Measurements from ENCODE around the gene GPX3. TPM values are rescaled to one million over a fixed set of nuclear protein-coding genes. Genes with fewer than 3 reads are reported as not detected.

The GPX3 gene
- polyA plus RNA-seq, 1 of the 3 experiments (the other 2 are of a cell fraction) = 3.2 TPM

- no peak for TF ChIP-seq FOXM1 (IDR thresholded peaks at IDR 0.05; ENCODE audit: low read depth)
- no peak for TF ChIP-seq MXI1 (IDR thresholded peaks at IDR 0.05; ENCODE audit: low read depth, low read length)
- TF ChIP-seq NRF1 (IDR thresholded peaks at IDR 0.05; ENCODE audit: low read depth, low read length) = no peak
- TF ChIP-seq TEAD4 (IDR thresholded peaks at IDR 0.05; ENCODE audit: borderline replicate concordance, insufficient read depth) = no peak
- TF ChIP-seq CHD2 (IDR thresholded peaks at IDR 0.05; ENCODE audit: low read length, partially characterized antibody) = no peak
- 15% methylated on average over 2 of the region's 2 CpGs for WGBS (ENCODE audit: low lambda C conversion rate)
- Histone ChIP-seq H3K79me2 (ENCODE audit: insufficient read depth) (no peaks in the 10 kb centered on the region), H3F3A (replicated peaks; ENCODE audit: insufficient read depth) (no peaks in the 10 kb centered on the region), H3K9ac (no peak overlapping the region), H3K27me3 (ENCODE audit: insufficient read depth) (no peaks in the 10 kb centered on the region), H2AFZ (ENCODE audit: low read depth) (no peak overlapping the region), H3K4me2 (no peak overlapping the region), H3K9me3 (no peaks in the 10 kb centered on the region), H3K27ac (ENCODE audit: low read depth in 2 of 2, low read length in 1 of 2) (no peak overlapping the region), H3K4me3 (ENCODE audit: low read depth in 2 of 2, low read length in 1 of 2) (no peak overlapping the region), H3K36me3 (replicated peaks in 1 of 2; ENCODE audit: control insufficient read depth in 1 of 2, insufficient read depth in 2 of 2, low read length in 1 of 2) (no peaks in the 10 kb centered on the region), H3K4me1 (ENCODE audit: control insufficient read depth in 1 of 2, insufficient read depth in 2 of 2, low read depth in 1 of 2, low read length in 1 of 2) (no peaks in the 10 kb centered on the region), H4K20me1 (ENCODE audit: insufficient read depth) (no peaks in the 10 kb centered on the region), H3K9me2 (no peaks in the 10 kb centered on the region)
- DNase-seq = no peak
- ChIA-PET POLR2A (no interaction called here), CTCF (interaction anchor here (0.6 kb wide), 1 partner anchor 326 kb away, joined by 3 read pairs; no protein-coding TSS in a partner anchor)
Observed at GRCh38 chr5:150993422-150993821, 27.0 kb upstream of the GPX3 start.

GRCh38 chr5:150993826-150994412, 26.5 kb upstream of the GPX3 start:
- H3K4me1 ChIP-seq (ENCODE audit: control insufficient read depth in 1 of 2, insufficient read depth in 2 of 2, low read depth in 1 of 2, low read length in 1 of 2) = no peaks in the 10 kb centered on the region
- H2AFZ ChIP-seq (ENCODE audit: low read depth) = no peak overlapping the region
- no peak for TF ChIP-seq TEAD4 (IDR thresholded peaks at IDR 0.05; ENCODE audit: borderline replicate concordance, insufficient read depth)
- TF ChIP-seq ZBTB33 (IDR thresholded peaks at IDR 0.05; ENCODE audit: borderline replicate concordance, low read depth) = no peak
- no peak for TF ChIP-seq FOXJ3 (CRISPR knock-in tag; IDR thresholded peaks at IDR 0.05)
- no peak for TF ChIP-seq TAF1 (IDR thresholded peaks at IDR 0.05; ENCODE audit: borderline replicate concordance, low read depth, low read length)
- no peak for TF ChIP-seq YY1 (IDR thresholded peaks at IDR 0.05; ENCODE audit: low read depth)
- TF ChIP-seq RAD21 (IDR thresholded peaks at IDR 0.05; ENCODE audit: low read length) = no peak
- ChIA-PET CTCF (interaction anchor here (0.6 kb wide), 2 partner anchors 122 to 327 kb away, joined by 3 read pairs; no protein-coding TSS in a partner anchor), POLR2A (no interaction called here)
- DNase-seq = no peak
- no peaks in the 10 kb centered on the region for H3K9me3 ChIP-seq
- H4K20me1 ChIP-seq (ENCODE audit: insufficient read depth) = no peaks in the 10 kb centered on the region
- H3F3A ChIP-seq (replicated peaks; ENCODE audit: insufficient read depth) = no peaks in the 10 kb centered on the region
- no peaks in the 10 kb centered on the region for H3K27me3 ChIP-seq (ENCODE audit: insufficient read depth)
- no peak overlapping the region for H3K27ac ChIP-seq (ENCODE audit: low read depth in 2 of 2, low read length in 1 of 2)
- no peak overlapping the region for H3K9ac ChIP-seq
- H3K4me2 ChIP-seq = no peak overlapping the region
- H3K36me3 ChIP-seq (replicated peaks in 1 of 2; ENCODE audit: control insufficient read depth in 1 of 2, insufficient read depth in 2 of 2, low read length in 1 of 2) = no peaks in the 10 kb centered on the region
- H3K9me2 ChIP-seq = no peaks in the 10 kb centered on the region
- H3K4me3 ChIP-seq (ENCODE audit: low read depth in 2 of 2, low read length in 1 of 2) = no peak overlapping the region
- H3K79me2 ChIP-seq (ENCODE audit: insufficient read depth) = no peaks in the 10 kb centered on the region
- 10% methylated on average over 1 of the region's 1 CpG for WGBS (ENCODE audit: low lambda C conversion rate)
